ENCODE measurements around the gene ABCG1. TPM values are rescaled to one million over a fixed set of nuclear protein-coding genes. Genes with fewer than 3 reads are reported as not detected.
A peak's percentile ranks its signal among the peaks of the same experiment; 100 is the strongest.

ABCG1 gene
- total RNA-seq, 2 donors from 2014 or later: 7.9 to 12.3 TPM

DNA sequence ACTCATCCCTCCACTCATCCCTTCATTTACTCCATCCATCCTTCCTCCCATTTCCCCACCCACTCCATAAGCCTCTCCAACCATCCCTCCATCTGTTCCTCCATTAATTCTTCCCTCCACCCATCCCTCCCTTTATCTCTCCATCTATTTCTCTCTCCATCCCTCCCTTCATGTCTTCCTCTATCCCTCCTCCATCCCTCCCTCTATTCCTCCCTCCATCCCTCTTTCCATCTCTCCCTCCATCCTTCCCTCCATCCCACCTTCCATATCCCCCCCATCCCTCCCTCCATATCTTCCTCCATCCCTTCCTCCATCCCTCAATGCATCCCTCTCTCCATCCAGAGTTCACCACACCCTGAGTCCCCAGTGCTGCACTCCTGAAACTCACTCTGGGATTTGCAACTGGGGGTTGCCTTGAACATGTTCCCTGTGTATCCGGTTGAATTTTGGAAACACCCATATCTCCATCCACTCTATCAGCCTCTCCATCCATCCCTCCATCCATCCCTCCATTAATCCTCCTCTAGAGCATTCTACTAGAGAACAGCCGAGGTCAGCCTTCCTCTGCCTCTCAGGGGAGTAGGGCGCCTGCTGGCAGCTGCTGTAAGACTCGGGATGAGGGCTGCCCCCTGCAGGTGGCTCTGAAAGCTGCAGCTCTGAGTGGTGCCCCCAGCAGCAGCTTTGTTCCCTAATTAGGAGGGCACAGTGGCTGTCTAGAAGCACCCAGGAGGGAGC, 39.4 kb downstream of the ABCG1 start:
- H3K4me1 ChIP-seq: peaks cover 0 to 54% of the 10 kb centered on the region in 2 donors
- no peak overlapping the region for H3K4me3 ChIP-seq
- H3K27ac ChIP-seq: peak overlapping the region in 1 of 2 donors; percentile 26
- no peaks in the 10 kb centered on the region for H3K9me3 ChIP-seq
- peak; percentile 65 for DNase-seq (ENCODE audit: low spot score)
- no peaks in the 10 kb centered on the region for H3K27me3 ChIP-seq
- no peaks in the 10 kb centered on the region for H3K36me3 ChIP-seq
- TF ChIP-seq, protein P1, sequence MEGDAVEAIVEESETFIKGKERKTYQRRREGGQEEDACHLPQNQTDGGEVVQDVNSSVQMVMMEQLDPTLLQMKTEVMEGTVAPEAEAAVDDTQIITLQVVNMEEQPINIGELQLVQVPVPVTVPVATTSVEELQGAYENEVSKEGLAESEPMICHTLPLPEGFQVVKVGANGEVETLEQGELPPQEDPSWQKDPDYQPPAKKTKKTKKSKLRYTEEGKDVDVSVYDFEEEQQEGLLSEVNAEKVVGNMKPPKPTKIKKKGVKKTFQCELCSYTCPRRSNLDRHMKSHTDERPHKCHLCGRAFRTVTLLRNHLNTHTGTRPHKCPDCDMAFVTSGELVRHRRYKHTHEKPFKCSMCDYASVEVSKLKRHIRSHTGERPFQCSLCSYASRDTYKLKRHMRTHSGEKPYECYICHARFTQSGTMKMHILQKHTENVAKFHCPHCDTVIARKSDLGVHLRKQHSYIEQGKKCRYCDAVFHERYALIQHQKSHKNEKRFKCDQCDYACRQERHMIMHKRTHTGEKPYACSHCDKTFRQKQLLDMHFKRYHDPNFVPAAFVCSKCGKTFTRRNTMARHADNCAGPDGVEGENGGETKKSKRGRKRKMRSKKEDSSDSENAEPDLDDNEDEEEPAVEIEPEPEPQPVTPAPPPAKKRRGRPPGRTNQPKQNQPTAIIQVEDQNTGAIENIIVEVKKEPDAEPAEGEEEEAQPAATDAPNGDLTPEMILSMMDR (IDR thresholded peaks at IDR 0.05): peak; percentile 77 to 85

DNA sequence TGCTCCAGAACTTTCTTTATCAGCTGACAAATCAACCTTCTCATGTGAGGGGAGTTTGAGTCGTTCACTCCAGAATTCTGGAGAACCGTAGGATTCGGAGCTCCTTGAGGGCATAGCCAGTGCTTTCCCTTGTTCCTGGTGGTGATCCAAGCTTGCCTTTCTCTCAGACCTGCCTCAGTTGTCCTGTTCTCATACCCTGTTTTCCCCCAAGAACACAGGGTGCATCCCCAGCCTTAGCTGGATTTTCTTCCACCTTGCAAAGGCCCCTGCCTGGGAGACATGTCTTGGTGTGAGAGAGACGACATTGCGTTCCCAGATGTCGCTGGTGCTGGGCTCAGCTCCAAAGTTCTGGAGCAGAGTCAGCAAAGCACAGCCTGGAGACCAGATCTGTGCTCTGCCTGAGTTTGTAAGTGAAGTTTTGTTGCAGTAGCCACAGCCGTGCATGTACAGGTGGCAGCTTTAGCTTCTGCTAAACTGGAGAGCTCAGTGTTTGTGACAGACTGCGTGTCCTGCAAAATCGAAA, 40.0 kb downstream of the ABCG1 start:
- TF ChIP-seq, protein P1 (IDR thresholded peaks at IDR 0.05): peak in 1 of 2 donors; percentile 40
- no peaks in the 10 kb centered on the region for H3K36me3 ChIP-seq
- H3K27me3 ChIP-seq: no peaks in the 10 kb centered on the region
- H3K4me3 ChIP-seq: no peak overlapping the region
- DNase-seq (ENCODE audit: low spot score): no peak
- H3K27ac ChIP-seq: peak overlapping the region in 1 of 2 donors; percentile 26
- no peaks in the 10 kb centered on the region for H3K9me3 ChIP-seq
- peaks cover 0 to 61% of the 10 kb centered on the region in 2 donors for H3K4me1 ChIP-seq

DNA sequence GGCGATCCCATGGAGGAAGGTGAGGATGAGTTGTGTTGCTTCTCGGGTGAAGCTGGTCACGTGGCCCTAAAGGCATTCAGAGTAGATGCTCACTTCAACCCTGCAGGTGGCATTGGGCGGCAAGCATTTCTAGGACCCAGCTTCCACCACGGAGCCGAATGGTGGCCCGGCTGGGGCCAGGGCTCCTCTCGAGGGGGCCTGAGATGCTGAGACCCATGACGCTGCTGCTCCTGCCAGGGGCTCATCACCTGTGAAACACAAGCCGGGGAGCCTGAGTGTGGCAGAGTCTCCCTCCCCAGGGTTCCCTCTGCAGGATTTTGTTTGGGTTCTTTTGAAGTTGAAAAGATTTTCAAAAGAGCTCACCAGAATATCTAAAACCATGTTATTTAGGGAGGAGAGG, 41.2 kb downstream of the ABCG1 start:
- no peak for DNase-seq (ENCODE audit: low spot score)
- Histone ChIP-seq H3K36me3 (no peaks in the 10 kb centered on the region), H3K27ac (no peak overlapping the region), H3K27me3 (no peaks in the 10 kb centered on the region), H3K4me3 (no peak overlapping the region), H3K4me1 (peaks cover 0 to 62% of the 10 kb centered on the region in 2 donors), H3K9me3 (no peaks in the 10 kb centered on the region)
- TF ChIP-seq, protein P1 (IDR thresholded peaks at IDR 0.05): no peak

DNA sequence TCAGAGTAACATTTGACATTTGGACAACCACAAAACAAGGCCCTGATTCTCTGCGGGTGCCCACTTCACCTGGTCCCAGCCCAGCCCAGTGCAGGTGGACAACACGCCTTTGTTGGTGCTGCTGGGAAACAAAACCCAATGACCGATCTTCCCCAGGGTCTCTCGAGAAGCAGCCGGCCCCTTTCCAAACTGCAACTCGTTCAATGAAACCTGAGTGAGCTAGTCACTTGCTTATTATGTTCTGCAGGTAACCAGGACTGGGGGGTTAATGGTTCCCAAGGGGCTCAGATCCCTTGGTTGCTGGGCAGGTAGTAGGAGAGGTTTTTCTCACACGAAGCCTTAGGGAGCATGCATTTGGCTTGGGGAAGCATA, 42.9 kb downstream of the ABCG1 start:
- H3K36me3 ChIP-seq: no peaks in the 10 kb centered on the region
- DNase-seq (ENCODE audit: low spot score): no peak
- no peak overlapping the region for H3K4me3 ChIP-seq
- H3K27me3 ChIP-seq: no peaks in the 10 kb centered on the region
- TF ChIP-seq, protein P1 (IDR thresholded peaks at IDR 0.05): no peak
- H3K27ac ChIP-seq: no peak overlapping the region
- peaks cover 0 to 62% of the 10 kb centered on the region in 2 donors for H3K4me1 ChIP-seq
- H3K9me3 ChIP-seq: no peaks in the 10 kb centered on the region

DNA sequence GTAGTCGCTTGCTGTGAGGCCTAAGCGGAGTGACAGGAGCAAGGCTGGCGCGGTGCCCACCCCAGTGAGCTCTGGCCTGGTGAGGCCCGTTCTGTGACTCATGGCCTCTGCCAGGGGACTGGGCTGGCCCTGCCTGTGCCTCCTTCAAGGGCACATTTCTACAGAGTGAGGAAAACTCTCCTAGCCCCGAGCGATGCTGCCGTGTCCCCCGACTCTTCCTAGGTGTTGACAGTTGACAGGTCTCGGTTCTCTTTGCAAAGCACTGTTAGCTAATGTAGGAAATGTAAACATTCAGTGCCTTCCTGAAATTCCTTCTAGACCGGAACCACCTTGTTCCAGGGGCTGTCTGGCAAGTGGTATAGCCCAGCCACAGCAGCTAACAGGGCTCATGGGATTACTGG, 43.9 kb downstream of the ABCG1 start:
- Histone ChIP-seq H3K27ac (peak overlapping the region; percentile 60 to 73), H3K9me3 (no peaks in the 10 kb centered on the region), H3K27me3 (no peaks in the 10 kb centered on the region), H3K4me1 (peaks cover 0 to 60% of the 10 kb centered on the region in 2 donors), H3K36me3 (no peaks in the 10 kb centered on the region), H3K4me3 (no peak overlapping the region)
- TF ChIP-seq, protein P1 (IDR thresholded peaks at IDR 0.05): no peak
- DNase-seq (ENCODE audit: low spot score): peak; percentile 75
